ENCODE results near the gene SGCA. TPM values are rescaled to one million over a fixed set of nuclear protein-coding genes. Genes with fewer than 3 reads are reported as not detected.

Gene SGCA
- total and polyA plus RNA-seq, 2 of the 13 experiments (the other 11 are each of a cell fraction or from before 2014, with no cell fraction given) = not detected

DNA sequence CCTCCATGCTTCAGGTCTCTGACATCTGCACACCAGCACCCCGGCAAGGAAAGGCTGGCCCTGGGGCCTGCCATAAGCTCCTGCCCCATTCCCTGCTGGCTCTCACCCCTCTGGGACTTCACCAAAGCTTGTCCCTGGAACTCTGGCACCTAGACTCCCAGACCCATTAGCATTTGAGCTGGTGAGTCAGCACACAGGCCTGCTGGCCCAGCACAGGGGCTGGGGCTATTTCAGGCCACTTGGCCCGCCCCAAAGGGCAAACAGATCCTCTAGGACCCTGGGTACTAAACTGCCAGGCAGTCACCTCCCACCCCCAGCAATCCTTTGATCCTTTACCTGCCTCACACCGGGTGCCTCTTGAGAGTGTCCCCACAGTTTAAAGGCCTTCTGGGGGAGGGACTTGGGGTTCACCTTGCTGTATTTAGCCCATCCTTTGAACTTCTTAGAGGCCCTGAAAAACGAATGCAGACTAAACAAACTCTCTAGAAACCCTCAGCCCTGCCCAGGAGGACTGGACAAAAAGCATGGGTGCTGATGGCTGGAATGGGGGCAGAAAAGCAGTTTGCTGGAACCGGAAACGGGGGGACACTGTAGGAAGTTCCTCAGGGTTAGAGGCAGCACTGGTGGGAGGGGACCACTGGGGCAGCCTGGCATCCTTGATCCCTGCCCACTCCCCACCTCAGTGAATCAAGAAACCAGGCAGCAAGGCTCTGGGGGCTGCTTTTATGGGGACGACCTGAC is 32.6 kb upstream of the SGCA start (continued):
- TF ChIP-seq, protein P1, sequence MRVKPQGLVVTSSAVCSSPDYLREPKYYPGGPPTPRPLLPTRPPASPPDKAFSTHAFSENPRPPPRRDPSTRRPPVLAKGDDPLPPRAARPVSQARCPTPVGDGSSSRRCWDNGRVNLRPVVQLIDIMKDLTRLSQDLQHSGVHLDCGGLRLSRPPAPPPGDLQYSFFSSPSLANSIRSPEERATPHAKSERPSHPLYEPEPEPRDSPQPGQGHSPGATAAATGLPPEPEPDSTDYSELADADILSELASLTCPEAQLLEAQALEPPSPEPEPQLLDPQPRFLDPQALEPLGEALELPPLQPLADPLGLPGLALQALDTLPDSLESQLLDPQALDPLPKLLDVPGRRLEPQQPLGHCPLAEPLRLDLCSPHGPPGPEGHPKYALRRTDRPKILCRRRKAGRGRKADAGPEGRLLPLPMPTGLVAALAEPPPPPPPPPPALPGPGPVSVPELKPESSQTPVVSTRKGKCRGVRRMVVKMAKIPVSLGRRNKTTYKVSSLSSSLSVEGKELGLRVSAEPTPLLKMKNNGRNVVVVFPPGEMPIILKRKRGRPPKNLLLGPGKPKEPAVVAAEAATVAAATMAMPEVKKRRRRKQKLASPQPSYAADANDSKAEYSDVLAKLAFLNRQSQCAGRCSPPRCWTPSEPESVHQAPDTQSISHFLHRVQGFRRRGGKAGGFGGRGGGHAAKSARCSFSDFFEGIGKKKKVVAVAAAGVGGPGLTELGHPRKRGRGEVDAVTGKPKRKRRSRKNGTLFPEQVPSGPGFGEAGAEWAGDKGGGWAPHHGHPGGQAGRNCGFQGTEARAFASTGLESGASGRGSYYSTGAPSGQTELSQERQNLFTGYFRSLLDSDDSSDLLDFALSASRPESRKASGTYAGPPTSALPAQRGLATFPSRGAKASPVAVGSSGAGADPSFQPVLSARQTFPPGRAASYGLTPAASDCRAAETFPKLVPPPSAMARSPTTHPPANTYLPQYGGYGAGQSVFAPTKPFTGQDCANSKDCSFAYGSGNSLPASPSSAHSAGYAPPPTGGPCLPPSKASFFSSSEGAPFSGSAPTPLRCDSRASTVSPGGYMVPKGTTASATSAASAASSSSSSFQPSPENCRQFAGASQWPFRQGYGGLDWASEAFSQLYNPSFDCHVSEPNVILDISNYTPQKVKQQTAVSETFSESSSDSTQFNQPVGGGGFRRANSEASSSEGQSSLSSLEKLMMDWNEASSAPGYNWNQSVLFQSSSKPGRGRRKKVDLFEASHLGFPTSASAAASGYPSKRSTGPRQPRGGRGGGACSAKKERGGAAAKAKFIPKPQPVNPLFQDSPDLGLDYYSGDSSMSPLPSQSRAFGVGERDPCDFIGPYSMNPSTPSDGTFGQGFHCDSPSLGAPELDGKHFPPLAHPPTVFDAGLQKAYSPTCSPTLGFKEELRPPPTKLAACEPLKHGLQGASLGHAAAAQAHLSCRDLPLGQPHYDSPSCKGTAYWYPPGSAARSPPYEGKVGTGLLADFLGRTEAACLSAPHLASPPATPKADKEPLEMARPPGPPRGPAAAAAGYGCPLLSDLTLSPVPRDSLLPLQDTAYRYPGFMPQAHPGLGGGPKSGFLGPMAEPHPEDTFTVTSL (CRISPR knock-in tag; IDR thresholded peaks at IDR 0.05; ENCODE audit: borderline replicate concordance) = peak; percentile 48; the same call in 1 of the 2 replicates
- no peak for TF ChIP-seq ZNF772 (CRISPR knock-in tag; IDR thresholded peaks at IDR 0.05)
- TF ChIP-seq, protein P2, sequence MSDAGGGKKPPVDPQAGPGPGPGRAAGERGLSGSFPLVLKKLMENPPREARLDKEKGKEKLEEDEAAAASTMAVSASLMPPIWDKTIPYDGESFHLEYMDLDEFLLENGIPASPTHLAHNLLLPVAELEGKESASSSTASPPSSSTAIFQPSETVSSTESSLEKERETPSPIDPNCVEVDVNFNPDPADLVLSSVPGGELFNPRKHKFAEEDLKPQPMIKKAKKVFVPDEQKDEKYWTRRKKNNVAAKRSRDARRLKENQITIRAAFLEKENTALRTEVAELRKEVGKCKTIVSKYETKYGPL (CRISPR knock-in tag; IDR thresholded peaks at IDR 0.05) = no peak
- TF ChIP-seq SIX1 (CRISPR knock-in tag; IDR thresholded peaks at IDR 0.05; ENCODE audit: borderline replicate concordance) = no peak
- no peak for TF ChIP-seq ZNF616 (CRISPR knock-in tag; IDR thresholded peaks at IDR 0.05; ENCODE audit: low read depth)
- no peak for TF ChIP-seq HNRNPK (IDR thresholded peaks at IDR 0.05; ENCODE audit: low read depth, low read length, poor library complexity, severe bottlenecking)
- TF ChIP-seq GTF2F1 (IDR thresholded peaks at IDR 0.05; ENCODE audit: low read length) = no peak
- no peak for TF ChIP-seq SUZ12 (IDR thresholded peaks at IDR 0.05; ENCODE audit: low read depth, low read length)
- no peak for TF ChIP-seq CEBPG (CRISPR knock-in tag; IDR thresholded peaks at IDR 0.05)
- no peak for TF ChIP-seq ZSCAN31 (CRISPR knock-in tag; IDR thresholded peaks at IDR 0.05; ENCODE audit: low read depth)
- TF ChIP-seq ZNF432 (CRISPR knock-in tag; IDR thresholded peaks at IDR 0.05; ENCODE audit: borderline replicate concordance) = no peak
- TF ChIP-seq MXI1 (IDR thresholded peaks at IDR 0.05; ENCODE audit: borderline replicate concordance, low read depth, low read length) = no peak
- TF ChIP-seq ZNF816 (CRISPR knock-in tag; IDR thresholded peaks at IDR 0.05; ENCODE audit: borderline replicate concordance) = no peak; the same call in none of the 2 replicates
- TF ChIP-seq NR1H2 (CRISPR knock-in tag; IDR thresholded peaks at IDR 0.05; ENCODE audit: borderline replicate concordance, low read depth) = no peak
- TF ChIP-seq NFE2L2 (IDR thresholded peaks at IDR 0.05; ENCODE audit: low read length) = peak; percentile 23; the same call in 1 of the 2 replicates
- TF ChIP-seq, protein P3, sequence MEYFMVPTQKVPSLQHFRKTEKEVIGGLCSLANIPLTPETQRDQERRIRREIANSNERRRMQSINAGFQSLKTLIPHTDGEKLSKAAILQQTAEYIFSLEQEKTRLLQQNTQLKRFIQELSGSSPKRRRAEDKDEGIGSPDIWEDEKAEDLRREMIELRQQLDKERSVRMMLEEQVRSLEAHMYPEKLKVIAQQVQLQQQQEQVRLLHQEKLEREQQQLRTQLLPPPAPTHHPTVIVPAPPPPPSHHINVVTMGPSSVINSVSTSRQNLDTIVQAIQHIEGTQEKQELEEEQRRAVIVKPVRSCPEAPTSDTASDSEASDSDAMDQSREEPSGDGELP (IDR thresholded peaks at IDR 0.05; ENCODE audit: borderline replicate concordance, low read depth) = no peak
- no peak for TF ChIP-seq ZNF747 (CRISPR knock-in tag; IDR thresholded peaks at IDR 0.05; ENCODE audit: borderline replicate concordance)
- peak in 1 of 2 experiments; percentile 53; a peak in 2 of 4 replicates for TF ChIP-seq POLR2A (IDR thresholded peaks at IDR 0.05; ENCODE audit: insufficient read depth in 1 of 2, low read depth in 2 of 2, low read length in 2 of 2)
- TF ChIP-seq NFIC (IDR thresholded peaks at IDR 0.05; ENCODE audit: low read length) = no peak
- TF ChIP-seq RBM39 (IDR thresholded peaks at IDR 0.05; ENCODE audit: low read depth, low read length, poor library complexity, severe bottlenecking) = no peak
- no peak for TF ChIP-seq MZF1 (CRISPR knock-in tag; IDR thresholded peaks at IDR 0.05; ENCODE audit: borderline replicate concordance)
- no peak; the same call in 1 of the 2 replicates for TF ChIP-seq ZNF205 (CRISPR knock-in tag; IDR thresholded peaks at IDR 0.05)
- TF ChIP-seq DR1 (CRISPR knock-in tag; IDR thresholded peaks at IDR 0.05) = no peak
- TF ChIP-seq PHB2 (IDR thresholded peaks at IDR 0.05; ENCODE audit: partially characterized antibody) = no peak
- TF ChIP-seq SMAD1 (CRISPR knock-in tag; IDR thresholded peaks at IDR 0.05; ENCODE audit: borderline replicate concordance, low read depth) = no peak
